ENCODE results near the gene CELA1.

DNA sequence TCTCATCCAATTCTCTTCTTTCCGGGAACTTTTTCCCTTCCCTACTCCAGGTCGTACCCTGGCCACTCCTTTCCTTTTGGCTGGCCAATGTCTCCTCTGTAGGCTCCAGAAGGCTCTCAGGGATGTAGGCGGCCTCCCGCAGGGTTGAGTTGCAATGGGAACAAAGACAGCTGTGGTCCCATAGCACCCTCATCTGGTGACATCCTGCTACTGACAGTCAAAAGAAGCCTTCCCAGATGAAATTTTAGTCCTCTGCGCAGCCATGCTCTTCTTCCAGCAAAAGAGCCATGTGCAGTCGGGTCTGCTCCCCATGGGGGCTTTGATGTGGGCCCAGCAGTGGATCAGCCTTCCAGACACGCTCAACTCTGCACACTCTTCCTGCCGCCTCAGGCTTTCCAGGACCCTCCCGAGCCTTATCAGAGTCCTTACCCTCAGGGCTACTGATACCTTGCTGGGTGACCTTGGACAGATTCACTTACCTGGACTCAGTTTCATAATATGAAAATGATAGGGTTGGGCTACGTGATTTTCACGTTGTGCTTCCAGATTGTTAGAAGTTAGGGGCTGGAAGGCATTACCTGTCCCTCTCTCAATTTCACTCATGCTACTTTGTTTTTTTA is 5.5 kb upstream of the CELA1 start:
- no peak for TF ChIP-seq POLR2A (IDR thresholded peaks at IDR 0.05)
- TF ChIP-seq, protein P1, sequence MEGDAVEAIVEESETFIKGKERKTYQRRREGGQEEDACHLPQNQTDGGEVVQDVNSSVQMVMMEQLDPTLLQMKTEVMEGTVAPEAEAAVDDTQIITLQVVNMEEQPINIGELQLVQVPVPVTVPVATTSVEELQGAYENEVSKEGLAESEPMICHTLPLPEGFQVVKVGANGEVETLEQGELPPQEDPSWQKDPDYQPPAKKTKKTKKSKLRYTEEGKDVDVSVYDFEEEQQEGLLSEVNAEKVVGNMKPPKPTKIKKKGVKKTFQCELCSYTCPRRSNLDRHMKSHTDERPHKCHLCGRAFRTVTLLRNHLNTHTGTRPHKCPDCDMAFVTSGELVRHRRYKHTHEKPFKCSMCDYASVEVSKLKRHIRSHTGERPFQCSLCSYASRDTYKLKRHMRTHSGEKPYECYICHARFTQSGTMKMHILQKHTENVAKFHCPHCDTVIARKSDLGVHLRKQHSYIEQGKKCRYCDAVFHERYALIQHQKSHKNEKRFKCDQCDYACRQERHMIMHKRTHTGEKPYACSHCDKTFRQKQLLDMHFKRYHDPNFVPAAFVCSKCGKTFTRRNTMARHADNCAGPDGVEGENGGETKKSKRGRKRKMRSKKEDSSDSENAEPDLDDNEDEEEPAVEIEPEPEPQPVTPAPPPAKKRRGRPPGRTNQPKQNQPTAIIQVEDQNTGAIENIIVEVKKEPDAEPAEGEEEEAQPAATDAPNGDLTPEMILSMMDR (IDR thresholded peaks at IDR 0.05), result peak; percentile 42 to 56 (median 50)

All from right lobe of liver (tissue), 4 donors.